Stimulated activated CD4-positive, alpha-beta T cell treated with anti-CD3 and anti-CD28 coated beads, Interleukin-12 subunit alpha, Interleukin-12 subunit beta, amount 100 ng/mL, for 4 hours (primary cell): Measurements from ENCODE around the gene MRGPRF.
"Not testable (repeated sequence)": the region's sequence is repeated elsewhere in the genome, so short reads cannot be mapped to it uniquely, and the experiment has no call there.

ENCODE experiments used
- DNase-seq: peaks from one replicate; pipeline ENCODE4 v3.0.0-alpha.2; 2020

The MRGPRF gene

GRCh38 chr11:68980776-68981065 is 32.3 kb downstream of the MRGPRF start, which contains the start of gene MRGPRD:
MRGPRD (minus strand) TSS chr11:68980986; CDS start chr11:68980986, 0 bp downstream.
- DNase-seq: no peak

- DNase-seq: no peak
Observed at GRCh38 chr11:68979931-68980775, 32.9 kb downstream of the MRGPRF start.

DNA sequence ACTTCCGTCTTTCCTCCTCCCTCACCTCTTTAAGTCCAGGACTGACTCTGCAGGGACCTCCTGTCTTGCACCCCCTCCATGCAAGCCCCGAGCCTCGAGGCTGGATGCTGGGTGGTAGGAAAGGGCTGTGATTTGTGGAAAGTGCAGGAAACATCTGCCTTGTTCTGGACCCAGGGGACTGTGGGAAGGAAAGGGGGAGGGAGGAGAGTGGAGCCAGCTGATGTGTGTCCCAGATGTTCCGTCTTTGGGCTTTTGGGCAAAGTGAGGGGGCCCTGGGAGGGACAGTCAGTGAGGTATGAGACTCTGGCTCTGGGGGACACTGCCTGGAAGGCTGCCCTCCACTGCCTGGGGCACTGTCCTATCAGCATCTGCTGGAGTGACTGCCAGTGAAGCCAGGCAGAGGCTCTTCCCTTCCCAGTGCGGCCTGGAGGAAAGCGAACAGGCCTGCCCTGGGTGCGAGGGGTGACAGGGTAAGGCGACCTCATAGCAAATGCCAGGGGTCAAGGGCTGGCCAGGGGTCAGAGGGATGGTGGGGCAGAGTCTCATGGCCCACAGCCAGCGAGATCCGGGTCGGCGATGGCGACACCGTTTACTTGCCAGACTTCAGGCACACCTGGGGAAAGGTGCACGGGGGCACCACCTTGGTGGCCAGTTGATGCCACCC is 34.0 kb downstream of the MRGPRF start:
- DNase-seq: no peak

DNA sequence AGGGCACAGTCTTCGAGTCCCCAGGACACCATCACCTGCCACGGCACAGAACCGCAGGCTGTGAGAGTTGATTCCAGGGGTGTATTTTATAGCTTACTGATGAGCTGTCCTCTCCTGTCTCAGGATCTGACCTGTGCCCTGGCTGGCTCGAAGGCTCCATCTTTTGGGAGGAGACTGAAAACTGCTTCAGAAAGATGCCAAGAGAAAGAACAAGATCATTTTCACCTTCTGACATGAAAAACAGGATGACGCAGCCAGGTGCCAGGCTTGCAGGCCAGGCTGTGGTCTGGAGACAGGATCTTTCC is 34.5 kb downstream of the MRGPRF start:
- no peak for DNase-seq

- no peak for DNase-seq
Observed at GRCh38 chr11:68977781-68978625, 35.0 kb downstream of the MRGPRF start.

DNA sequence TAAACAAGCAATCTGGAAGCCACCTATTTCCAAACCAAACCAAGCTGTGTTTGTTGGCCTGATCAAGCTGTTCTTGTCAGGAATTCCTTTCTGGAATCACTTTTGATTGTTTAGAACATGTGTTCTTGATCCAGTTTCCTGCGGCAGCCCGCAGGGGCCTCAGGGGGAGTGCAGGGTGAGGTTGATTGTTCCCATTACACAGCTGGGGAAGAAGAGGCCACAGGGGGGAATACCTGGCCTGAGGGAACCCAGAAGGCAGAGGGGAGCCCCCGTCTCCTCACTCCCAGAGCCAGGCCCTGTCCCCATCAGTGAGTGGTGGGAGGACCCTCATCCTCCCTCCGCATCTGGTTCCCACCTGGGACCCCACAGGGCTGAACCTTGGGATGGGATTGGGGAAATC is 36.5 kb downstream of the MRGPRF start:
- DNase-seq: no peak

DNA sequence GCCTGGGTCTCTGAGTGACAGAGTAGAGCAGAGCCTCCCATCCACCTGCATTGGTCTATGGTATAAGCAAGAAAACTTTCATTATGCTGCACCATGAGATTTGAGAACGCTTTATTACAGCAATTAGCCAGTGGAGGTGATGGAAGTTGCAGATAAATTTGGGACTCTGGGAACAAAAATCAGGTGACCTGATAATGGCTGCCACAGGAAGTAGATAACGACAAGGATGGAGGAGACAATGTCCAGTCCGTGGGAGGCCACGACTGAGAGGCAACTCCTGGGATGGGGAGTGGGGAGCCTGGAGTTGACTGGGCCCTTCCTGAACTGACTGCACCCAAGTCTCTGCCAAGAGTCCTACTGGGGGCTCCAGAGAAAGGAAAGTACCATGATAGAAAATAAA is 37.0 kb downstream of the MRGPRF start:
- DNase-seq: no peak

DNA sequence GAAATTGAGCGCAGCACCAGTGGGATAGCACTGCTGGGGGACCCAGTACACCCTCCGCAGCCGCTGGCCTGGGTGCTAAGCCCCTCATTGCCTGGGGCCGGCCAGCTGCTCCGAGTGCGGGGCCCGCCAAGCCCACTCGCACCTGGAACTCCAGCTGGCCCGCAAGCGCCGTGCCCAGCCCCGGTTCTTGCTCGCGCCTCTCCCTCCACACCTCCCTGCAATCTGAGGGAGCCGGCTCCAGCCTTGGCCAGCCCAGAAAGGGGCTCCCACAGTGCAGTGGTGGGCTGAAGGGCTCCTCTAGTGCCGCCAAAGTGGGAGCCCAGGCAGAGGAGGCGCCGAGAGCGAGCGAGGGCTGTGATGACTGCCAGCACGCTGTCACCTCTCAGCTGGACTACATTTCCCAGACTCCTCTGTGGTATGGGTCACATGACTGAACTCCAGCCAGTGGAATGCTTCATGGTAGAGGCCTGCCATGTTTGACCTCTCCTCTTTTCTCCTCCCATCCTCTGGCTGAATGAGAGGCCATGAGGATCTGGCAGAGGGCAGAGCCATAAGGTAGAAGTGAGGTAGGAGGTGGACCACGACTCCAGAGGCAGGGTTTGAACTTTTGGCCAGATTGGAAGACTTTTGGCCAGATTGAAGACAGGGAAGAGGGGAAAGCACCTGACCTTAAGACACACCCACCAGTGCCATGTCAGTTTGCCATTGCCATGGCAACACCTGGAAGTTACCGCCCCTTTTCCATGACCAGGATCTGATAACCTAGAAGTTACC is 38.4 kb downstream of the MRGPRF start:
- DNase-seq: no peak

- DNase-seq: not testable (repeated sequence)
Observed at GRCh38 chr11:68973706-68974105, 39.3 kb downstream of the MRGPRF start.

- no peak for DNase-seq
Observed at GRCh38 chr11:68973219-68973618, 39.8 kb downstream of the MRGPRF start.

DNA sequence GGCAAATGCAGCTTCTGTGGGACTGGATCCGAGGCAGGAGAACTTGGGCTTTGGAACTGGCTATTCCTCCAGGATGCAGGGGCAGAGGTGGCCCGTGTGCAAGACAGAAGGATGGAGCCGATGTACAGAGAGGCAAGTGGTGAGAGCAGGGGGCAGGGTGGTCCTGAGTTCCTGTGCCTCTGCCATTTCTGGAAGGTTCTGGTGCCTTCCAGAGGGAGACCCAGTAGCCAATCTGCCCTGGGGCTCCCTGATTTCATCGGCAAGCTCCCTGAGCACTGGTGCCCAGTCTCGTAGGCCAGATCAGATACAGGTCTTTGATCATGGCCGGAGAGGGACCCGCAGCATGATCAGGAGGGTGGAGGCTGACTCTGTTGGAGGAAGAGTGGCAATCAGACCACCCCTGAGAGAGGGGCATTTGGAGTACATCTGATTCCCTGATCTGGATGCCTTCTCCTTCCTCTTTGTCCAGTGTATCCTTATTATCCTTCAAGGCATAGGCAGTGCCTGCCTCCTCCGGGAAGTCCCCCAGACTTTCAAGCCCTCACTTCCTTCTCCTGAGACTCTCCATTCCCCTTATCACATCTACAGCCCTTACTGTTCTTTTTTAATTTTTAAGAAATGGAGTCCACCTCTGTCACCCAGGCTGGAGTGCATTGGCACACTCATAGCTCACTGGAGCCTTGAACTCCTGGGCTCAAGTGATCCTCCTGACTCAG is 42.0 kb downstream of the MRGPRF start:
- no peak for DNase-seq

DNA sequence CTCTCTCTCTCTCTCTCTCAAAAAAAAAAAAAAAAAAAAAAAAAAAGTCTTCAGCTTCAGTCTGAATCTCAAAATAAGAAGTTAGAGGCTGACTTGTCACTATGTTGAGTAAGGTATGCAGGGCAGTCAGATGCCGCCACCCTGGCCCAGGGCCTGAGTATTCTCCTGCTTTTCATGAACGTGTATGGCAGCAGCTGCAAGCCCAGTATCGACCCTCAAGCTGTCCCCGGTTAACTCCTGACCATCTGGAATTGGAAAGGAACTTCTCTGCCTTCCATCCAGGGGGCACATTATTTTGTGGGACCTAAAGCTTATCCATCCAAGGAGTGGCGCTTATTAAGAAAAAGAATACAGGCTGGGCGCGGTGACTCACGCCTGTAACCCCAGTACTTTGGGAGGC is 43.7 kb downstream of the MRGPRF start:
- no peak for DNase-seq

DNA sequence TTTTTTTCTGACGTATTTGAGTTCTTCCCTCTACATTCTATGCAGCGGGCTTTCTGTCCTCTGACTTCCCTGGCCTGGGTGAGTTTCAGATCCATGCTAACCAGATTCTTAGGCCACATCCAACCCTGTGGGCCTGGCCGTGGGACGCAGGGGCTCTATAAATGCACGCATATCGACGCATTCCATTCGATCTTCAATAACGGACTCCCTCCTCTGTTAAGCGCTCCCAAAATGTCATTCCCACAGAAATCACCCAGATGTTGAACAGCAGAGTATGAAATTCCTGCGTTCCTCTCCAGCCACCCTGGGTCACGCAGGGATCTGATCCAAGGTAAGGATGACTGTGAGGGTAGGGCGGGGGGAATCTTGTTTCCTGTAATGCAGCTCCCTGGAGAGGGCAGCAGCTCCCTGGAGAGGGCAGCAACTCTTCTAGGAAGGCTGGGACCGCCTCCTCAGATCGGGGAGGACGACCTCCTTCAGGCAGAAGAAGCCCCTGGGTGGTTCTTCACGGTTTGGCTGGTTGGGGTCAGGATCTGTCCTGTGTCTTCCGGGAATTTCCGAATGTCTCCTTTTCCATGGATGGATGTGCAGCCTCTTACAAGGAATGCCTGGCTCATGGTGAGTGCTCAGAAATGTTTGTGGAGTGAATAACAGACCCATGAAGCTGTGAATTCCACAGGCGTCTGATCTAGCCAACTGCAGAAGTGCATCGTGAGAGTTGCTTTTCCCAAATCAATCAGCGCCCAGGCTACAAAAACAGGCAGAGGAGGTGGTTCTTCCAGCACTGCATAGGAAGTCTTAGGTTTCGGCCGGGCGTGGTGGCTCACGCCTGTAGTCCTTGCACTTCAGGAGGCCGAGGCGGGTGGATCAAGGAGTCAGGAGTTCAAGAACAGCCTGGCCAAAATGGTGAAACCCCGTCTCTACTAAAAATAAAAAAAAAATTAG is 44.5 kb downstream of the MRGPRF start:
- DNase-seq: no peak

- DNase-seq: no peak
Observed at GRCh38 chr11:68966894-68967780, 45.9 kb downstream of the MRGPRF start.

DNA sequence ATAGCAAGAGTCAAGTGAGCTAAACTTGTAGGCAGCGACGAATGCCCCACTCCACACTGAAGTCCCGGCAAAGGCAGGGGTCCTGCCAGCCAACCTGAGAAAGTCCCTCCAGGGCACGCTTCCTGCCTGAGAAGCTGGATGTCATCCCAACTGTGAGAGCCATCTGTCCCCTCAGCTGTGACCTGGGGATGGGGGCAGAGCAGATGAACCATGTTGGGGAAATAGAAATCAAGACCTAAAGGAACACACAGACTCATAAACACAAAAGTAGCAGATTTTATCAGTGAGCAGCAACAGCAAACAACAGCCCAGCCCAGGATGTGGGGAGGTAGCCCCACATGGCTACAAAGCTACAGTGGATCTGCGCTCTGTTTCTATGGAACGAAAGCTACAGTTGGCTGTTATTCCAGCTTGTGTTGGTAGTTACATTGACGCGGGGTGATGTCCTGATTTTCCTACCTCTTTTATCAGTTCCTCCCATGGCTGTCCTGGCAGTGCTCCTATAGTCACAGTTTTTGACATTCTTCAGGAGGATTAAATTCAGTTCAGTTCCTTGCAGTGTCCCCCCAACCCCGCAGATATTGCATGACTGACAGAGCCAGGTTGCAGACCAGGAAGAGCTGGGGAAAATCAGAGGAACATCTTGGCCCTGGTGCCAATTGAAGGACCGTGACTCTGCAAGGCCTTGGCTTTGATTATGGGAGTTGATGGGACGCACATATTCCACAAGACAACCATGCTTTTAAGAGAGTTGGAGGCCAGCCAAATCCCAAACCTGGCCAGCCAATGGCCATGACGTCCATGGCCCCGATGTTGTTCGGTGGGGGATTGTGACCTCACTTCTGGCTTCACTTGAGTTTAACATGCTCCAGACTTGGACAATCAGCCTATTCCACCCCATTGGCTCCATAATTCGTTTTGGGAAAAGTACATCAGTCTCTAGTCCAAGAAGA is 46.9 kb downstream of the MRGPRF start:
- no peak for DNase-seq

DNA sequence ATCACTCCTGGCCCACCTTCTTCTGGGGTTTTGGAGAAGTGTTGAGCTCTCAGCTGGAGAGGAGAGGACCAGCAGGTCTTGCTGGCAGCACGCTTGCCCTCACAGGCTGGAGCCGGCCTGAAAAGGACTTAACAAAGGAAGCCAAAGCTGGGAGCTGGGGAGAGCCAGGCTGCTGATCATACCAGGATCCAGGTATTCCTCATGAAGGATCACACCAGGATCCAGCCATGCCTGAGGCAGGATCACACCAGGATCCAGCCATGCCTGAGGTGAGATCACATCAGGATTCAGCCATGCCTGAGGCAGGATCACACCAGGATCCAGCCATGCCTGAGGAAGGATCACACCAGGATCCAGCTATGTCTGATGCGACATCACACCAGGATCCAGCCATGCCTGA is 49.3 kb downstream of the MRGPRF start:
- no peak for DNase-seq

DNA sequence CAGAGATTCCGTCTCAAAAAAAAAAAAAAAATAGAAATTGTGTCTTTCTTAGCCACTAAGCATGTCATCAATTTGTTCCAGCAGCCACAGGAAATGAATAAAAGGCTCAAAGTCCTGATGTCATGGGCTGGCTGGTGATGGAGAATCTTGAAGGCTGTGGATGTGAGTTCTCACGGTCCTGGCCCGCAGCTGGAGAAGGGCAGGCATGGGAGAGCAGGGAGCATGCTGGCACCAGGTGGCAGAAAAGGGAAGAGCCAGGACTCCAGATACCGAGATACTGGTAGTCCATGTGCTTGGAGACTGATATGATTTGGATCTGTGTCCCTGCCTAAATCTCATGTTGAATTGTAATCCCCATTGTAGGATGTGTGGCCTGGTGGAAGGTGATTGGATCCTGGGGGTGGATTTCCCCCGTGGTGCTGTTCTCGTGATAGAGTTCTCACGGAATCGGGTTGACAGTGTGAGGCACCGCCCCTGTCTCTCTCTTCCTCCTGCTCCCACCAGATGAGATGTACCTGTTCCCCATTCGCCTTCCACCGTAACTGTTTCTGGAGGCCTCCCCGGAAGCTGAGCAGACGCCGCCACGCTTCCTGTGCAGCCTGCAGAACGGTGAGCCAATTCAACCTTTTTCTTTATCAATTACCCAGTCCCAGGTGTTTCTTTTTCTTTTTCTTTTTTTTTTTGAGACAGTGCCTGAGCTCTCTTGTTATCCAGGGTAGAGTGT is 50.4 kb downstream of the MRGPRF start:
- no peak for DNase-seq

DNA sequence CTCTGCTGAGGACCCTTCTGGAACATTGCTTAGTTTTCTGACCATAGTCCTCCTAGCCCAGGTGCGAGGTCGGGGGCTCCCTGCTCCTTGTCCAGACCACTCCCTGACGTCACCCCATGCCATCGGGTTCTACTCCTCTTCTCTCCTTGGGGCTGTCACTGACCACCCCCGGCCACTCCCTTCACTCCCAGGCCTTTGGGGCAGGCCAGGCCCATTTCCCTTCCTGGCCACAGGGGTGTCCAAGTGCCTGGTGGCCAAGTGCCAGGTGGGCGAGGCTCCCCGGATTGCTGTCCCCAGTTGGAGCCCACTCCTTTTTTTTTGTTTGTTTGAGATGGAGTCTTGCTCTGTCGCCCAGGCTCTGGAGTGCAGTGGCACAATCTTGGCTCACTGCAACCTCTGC is 51.8 kb downstream of the MRGPRF start:
- DNase-seq: no peak
